H1 (cell line): ENCODE results near the gene SH2D1B. TPM values are rescaled to one million over a fixed set of nuclear protein-coding genes. Genes with fewer than 3 reads are reported as not detected.

ENCODE experiments used
- CTCF ChIA-PET: fragments of 300-600 bp; sonication (Branson Sonifier 250); formaldehyde crosslinking; loops from one replicate; lab custom pipeline; 2021; ENCODE audit not compliant: partially characterized antibody; lab: Charles Lee
- POLR2A ChIA-PET: fragments of 300-600 bp; sonication (Branson Sonifier 250); formaldehyde crosslinking; loops from one replicate; lab custom pipeline; 2021; ENCODE audit warnings: inconsistent platforms; ENCODE audit not compliant: partially characterized antibody; lab: Charles Lee
- DNase-seq, 2 experiments: peaks; one replicate each; pipeline versions ENCODE4 v3.0.0 to v3.0.0-alpha.2; 2010 to 2022; ENCODE audit warnings: low spot score in 2 of 2, low read depth in 1 of 2, mixed read lengths in 1 of 2
- FAIRE-seq: peaks from 2 replicates; lab custom pipeline; 2011; peaks lifted over from hg19 to GRCh38; lab: Jason Lieb, UNC
- H2AFZ ChIP-seq: 2 replicates; pipeline ENCODE4 v1.8.1; 2012; ENCODE audit warnings: low read length, inconsistent platforms
- H2AK5ac ChIP-seq: 2 replicates; pipeline ENCODE4 v1.6.1; 2013; ENCODE audit warnings: low read depth, low read length
- H2BK120ac ChIP-seq: replicated peaks from 2 replicates; pipeline ENCODE3; 2013; ENCODE audit warnings: low read depth, low read length, inconsistent platforms
- H2BK12ac ChIP-seq: 2 replicates; pipeline ENCODE4 v1.6.1; 2013; ENCODE audit warnings: low read depth, low read length
- H2BK15ac ChIP-seq: 2 replicates; pipeline ENCODE4 v1.6.1; 2013; ENCODE audit warnings: low read length
- H2BK20ac ChIP-seq: 2 replicates; pipeline ENCODE4 v1.6.1; 2013; ENCODE audit warnings: low read length
- H2BK5ac ChIP-seq: 2 replicates; pipeline ENCODE4 v1.6.1; 2013; ENCODE audit warnings: low read depth, low read length
- H3K14ac ChIP-seq: 2 replicates; pipeline ENCODE4 v1.6.1; 2013; ENCODE audit warnings: inconsistent platforms; ENCODE audit not compliant: insufficient read length
- H3K18ac ChIP-seq: 2 replicates; pipeline ENCODE4 v1.6.1; 2013; ENCODE audit warnings: low read length; ENCODE audit errors: extremely low read depth
- H3K23ac ChIP-seq: 2 replicates; pipeline ENCODE4 v1.6.1; 2013; ENCODE audit warnings: inconsistent platforms; ENCODE audit not compliant: insufficient read length
- H3K23me2 ChIP-seq: 2 replicates; pipeline ENCODE4 v1.6.1; 2013; ENCODE audit warnings: low read depth, low read length
- H3K27ac ChIP-seq: 2 replicates; pipeline ENCODE4 v1.6.1; 2011; ENCODE audit warnings: low read depth, low read length, inconsistent platforms
- H3K27me3 ChIP-seq, 4 experiments: replicated peaks in 1 of 4; 1 replicate in 1 of 4; 2 replicates in 3 of 4; pipeline versions ENCODE4 v1.6.1 to v1.8.1; 2011 to 2013; ENCODE audit warnings: low read length in 3 of 4, mild to moderate bottlenecking in 3 of 4, inconsistent platforms in 2 of 4, mixed read lengths in 2 of 4, moderate library complexity in 1 of 4; ENCODE audit not compliant: control insufficient read depth in 3 of 4, insufficient read depth in 3 of 4; ENCODE audit errors: extremely low read depth in 1 of 4
- H3K36me3 ChIP-seq, 4 experiments: 2 replicates each; pipeline versions ENCODE4 v1.6.1 to v1.8.1; 2011 to 2013; ENCODE audit warnings: mild to moderate bottlenecking in 4 of 4, low read length in 3 of 4, moderate library complexity in 2 of 4, control low read depth in 1 of 4, inconsistent platforms in 1 of 4; ENCODE audit not compliant: insufficient read depth in 4 of 4, control insufficient read depth in 2 of 4
- H3K4ac ChIP-seq: replicated peaks from 2 replicates; pipeline ENCODE3; 2013; ENCODE audit warnings: low read length, low read depth, mixed read lengths, inconsistent platforms; ENCODE audit not compliant: insufficient read length
- H3K4me1 ChIP-seq, 4 experiments: replicated peaks in 1 of 4; 1 replicate in 1 of 4; 2 replicates in 3 of 4; pipeline versions ENCODE4 v1.6.1 to v1.8.1; 2011 to 2013; ENCODE audit warnings: low read length in 3 of 4, inconsistent platforms in 2 of 4, mixed read lengths in 1 of 4; ENCODE audit not compliant: insufficient read depth in 4 of 4, control insufficient read depth in 3 of 4
- H3K4me2 ChIP-seq, 2 experiments: 2 replicates each; pipeline versions ENCODE4 v1.6.1 to v1.8.1; 2011 to 2013; ENCODE audit warnings: low read depth in 2 of 2, low read length in 2 of 2, control low read depth in 1 of 2, inconsistent platforms in 1 of 2, mild to moderate bottlenecking in 1 of 2; ENCODE audit not compliant: insufficient read depth in 1 of 2
- H3K4me3 ChIP-seq, 4 experiments: fragments of 200-600, 300-600 bp in 1 of 4; sonication (generic), shearing (Covaris generic), sonication (Bioruptor Twin) in 1 of 4; 2 replicates each; pipeline versions ENCODE4 v1.5.1 to v1.8.1; 2011 to 2016; ENCODE audit warnings: low read length in 4 of 4, low read depth in 3 of 4, control low read depth in 2 of 4, inconsistent platforms in 2 of 4, mild to moderate bottlenecking in 2 of 4, mixed read lengths in 1 of 4, moderate library complexity in 1 of 4; ENCODE audit not compliant: insufficient read depth in 2 of 4; ENCODE audit errors: extremely low read depth in 1 of 4
- H3K56ac ChIP-seq: replicated peaks from 2 replicates; pipeline ENCODE3; 2013; ENCODE audit warnings: low read depth, mild to moderate bottlenecking, mixed read lengths, low read length, inconsistent platforms; ENCODE audit not compliant: insufficient read length
- H3K79me1 ChIP-seq: 2 replicates; pipeline ENCODE4 v1.6.1; 2013; ENCODE audit warnings: low read depth, low read length, control low read depth
- H3K79me2 ChIP-seq, 2 experiments: 2 replicates each; pipeline versions ENCODE4 v1.6.1 to v1.8.1; 2012 to 2013; ENCODE audit warnings: low read length in 2 of 2, mild to moderate bottlenecking in 2 of 2, inconsistent platforms in 1 of 2; ENCODE audit not compliant: insufficient read depth in 2 of 2, control insufficient read depth in 1 of 2
- H3K9ac ChIP-seq, 4 experiments: replicated peaks in 1 of 4; 1 replicate in 1 of 4; 2 replicates in 3 of 4; pipeline versions ENCODE4 v1.6.1 to v1.8.1; 2011 to 2013; ENCODE audit warnings: low read depth in 3 of 4, low read length in 3 of 4, control low read depth in 2 of 4, mild to moderate bottlenecking in 2 of 4, moderate library complexity in 2 of 4, inconsistent platforms in 1 of 4; ENCODE audit errors: extremely low read depth in 1 of 4
- H3K9me3 ChIP-seq, 2 experiments: 2 replicates each; pipeline versions ENCODE4 v1.6.1 to v1.8.1; 2012 to 2013; ENCODE audit warnings: mild to moderate bottlenecking in 2 of 2, moderate library complexity in 2 of 2, control low read depth in 1 of 2, inconsistent platforms in 1 of 2, low read depth in 1 of 2, low read length in 1 of 2, mixed read lengths in 1 of 2; ENCODE audit not compliant: insufficient read depth in 2 of 2
- H4K20me1 ChIP-seq, 2 experiments: replicated peaks in 1 of 2; 2 replicates each; pipeline versions ENCODE3 to v1.8.1; 2011 to 2013; ENCODE audit warnings: inconsistent platforms in 2 of 2, low read length in 2 of 2, mild to moderate bottlenecking in 1 of 2; ENCODE audit not compliant: insufficient read depth in 2 of 2, control insufficient read depth in 1 of 2
- H4K5ac ChIP-seq: 2 replicates; pipeline ENCODE4 v1.6.1; 2013; ENCODE audit warnings: low read length, low read depth, mixed read lengths, inconsistent platforms; ENCODE audit not compliant: insufficient read length
- H4K8ac ChIP-seq: 2 replicates; pipeline ENCODE4 v1.8.0; 2013; ENCODE audit warnings: mild to moderate bottlenecking, moderate library complexity, low read length, inconsistent platforms; ENCODE audit not compliant: insufficient read depth; ENCODE audit errors: extremely low read depth
- H4K91ac ChIP-seq: replicated peaks from 2 replicates; pipeline ENCODE3; 2013; ENCODE audit warnings: low read length, mixed read lengths, inconsistent platforms; ENCODE audit not compliant: insufficient read length
- JUN ChIP-seq: IDR thresholded peaks from 2 replicates; pipeline ENCODE4 v1.6.1; 2011; ENCODE audit warnings: low read depth, mild to moderate bottlenecking, improper control_type of control experiment, low read length
- PHF8 ChIP-seq: fragments of 200-600 bp; sonication (generic); conservative IDR thresholded peaks from 2 replicates; pipeline ENCODE4 v1.7.1; 2012; ENCODE audit warnings: low read depth, mild to moderate bottlenecking, inconsistent platforms, low read length, moderate library complexity
- WGBS, 2 experiments: shearing (Covaris generic) in 1 of 2; methylation state at CpG; one replicate each; pipeline versions ENCODE4 v1.1.6 to v1.1.7; 2013 to 2015; ENCODE audit warnings: low lambda C conversion rate in 2 of 2, mixed read lengths in 2 of 2, inconsistent platforms in 1 of 2, low coverage in 1 of 2, missing lambda C conversion rate in 1 of 2; ENCODE audit not compliant: insufficient replicate concordance in 2 of 2, insufficient coverage in 1 of 2, insufficient read length in 1 of 2; ENCODE audit errors: extremely low coverage in 1 of 2, missing lambda C conversion rate in 1 of 2; 5-methylcytosine and 5-hydroxymethylcytosine counted together
- polyA plus RNA-seq, 7 experiments: library from polyadenylated mRNA; depleted of rRNA in 3 of 7; stranded (reverse) in 5 of 7; unstranded in 2 of 7; fragments of >200 nt in 5 of 7; fragments of 200-250 nt in 2 of 7; gene quantifications; 1 replicate in 5 of 7; 2 replicates in 1 of 7; 4 replicates in 1 of 7; pipeline versions ENCODE4 v1.2.1 to v1.2.3, GENCODE V29; 2011 to 2013; ENCODE audit warnings: missing spikeins in 2 of 7, mixed read lengths in 2 of 7
- total RNA-seq: library from RNA; stranded (reverse); fragmentation: NEBNext Ultra II Directional; extraction: Animal tissue kit (Norgen Biotek cat#: 25700); gene quantifications from 2 replicates; pipeline ENCODE4 v1.2.1, GENCODE V29; 2021

SH2D1B gene
- total and polyA plus RNA-seq, 2 of the 8 experiments (the other 6 are each of a cell fraction or from before 2014, with no cell fraction given) = not detected

- no peaks in the 10 kb centered on the region for H4K20me1 ChIP-seq
- no peak overlapping the region for H4K91ac ChIP-seq
- no peaks in the 10 kb centered on the region for H3K36me3 ChIP-seq
- no peak overlapping the region for H2AFZ ChIP-seq
- H3K4me3 ChIP-seq = no peak overlapping the region
- no peak overlapping the region for H4K8ac ChIP-seq
- CTCF ChIA-PET = interaction anchor here (1.0 to 1.3 kb wide), 2 partner anchors 13 to 26 kb away, joined by 3 to 4 read pairs; no protein-coding TSS in a partner anchor
- DNase-seq = no peak
- no peak overlapping the region for H3K4ac ChIP-seq
- H2BK20ac ChIP-seq = no peak overlapping the region
- no peak overlapping the region for H2BK15ac ChIP-seq
- POLR2A ChIA-PET = no interaction called here
- H2AK5ac ChIP-seq = no peak overlapping the region
- 94% methylated on average over 3 of the region's 3 CpGs; no CpG with 5 or more reads in 1 of the 2 experiments for WGBS, 2 experiments
- no peak overlapping the region for H3K27ac ChIP-seq
- no peaks in the 10 kb centered on the region for H3K23me2 ChIP-seq
- H3K27me3 ChIP-seq = no peaks in the 10 kb centered on the region
- no peaks in the 10 kb centered on the region for H3K79me1 ChIP-seq
- H3K56ac ChIP-seq = no peak overlapping the region
- H2BK12ac ChIP-seq = no peak overlapping the region
- no peaks in the 10 kb centered on the region for H3K4me1 ChIP-seq
- no peak overlapping the region for H3K4me2 ChIP-seq
- no peak for FAIRE-seq
- H3K14ac ChIP-seq = no peak overlapping the region
- no peaks in the 10 kb centered on the region for H3K79me2 ChIP-seq
- no peak overlapping the region for H4K5ac ChIP-seq
- H3K9me3 ChIP-seq = no peaks in the 10 kb centered on the region; a peak in 1 of 4 replicates
- no peak overlapping the region for H2BK120ac ChIP-seq
- no peak overlapping the region for H3K9ac ChIP-seq
- no peak overlapping the region for H3K23ac ChIP-seq
- no peak for TF ChIP-seq PHF8
- no peak for TF ChIP-seq JUN
- H3K18ac ChIP-seq = no peak overlapping the region
- no peak overlapping the region for H2BK5ac ChIP-seq
Observed at GRCh38 chr1:162420120-162420519, 8.2 kb upstream of the SH2D1B start.
